Activated T-cell treated with anti-CD3 and anti-CD28 coated beads, Interleukin-2, amount 50 U/mL, for 1 hour (primary cell): ENCODE results near the gene ST13.
"Not testable (repeated sequence)": the region's sequence is repeated elsewhere in the genome, so short reads cannot be mapped to it uniquely, and the experiment has no call there.

Experiments
- DNase-seq: peaks from one replicate; pipeline ENCODE4 v3.0.0-alpha.2; 2020

ST13 gene

DNA sequence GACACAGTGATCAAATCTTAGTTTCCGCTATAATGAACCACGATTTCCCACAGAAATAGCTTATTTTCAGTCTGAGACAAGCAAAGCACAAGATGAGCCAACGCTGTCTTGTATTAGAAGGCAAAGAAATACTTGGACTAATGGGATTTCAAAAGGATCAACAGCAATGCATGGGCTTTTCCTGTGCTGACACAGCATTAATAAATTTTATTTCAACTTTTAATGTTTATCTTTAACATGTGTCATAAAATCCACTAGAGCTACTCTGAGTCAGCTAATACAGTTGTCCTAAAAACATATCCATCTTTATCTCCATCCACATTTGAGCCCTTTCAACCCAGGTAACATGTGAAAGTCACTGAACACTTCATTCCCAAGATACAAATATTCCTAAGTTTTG is 21.8 kb downstream of the ST13 start:
- no peak for DNase-seq

DNA sequence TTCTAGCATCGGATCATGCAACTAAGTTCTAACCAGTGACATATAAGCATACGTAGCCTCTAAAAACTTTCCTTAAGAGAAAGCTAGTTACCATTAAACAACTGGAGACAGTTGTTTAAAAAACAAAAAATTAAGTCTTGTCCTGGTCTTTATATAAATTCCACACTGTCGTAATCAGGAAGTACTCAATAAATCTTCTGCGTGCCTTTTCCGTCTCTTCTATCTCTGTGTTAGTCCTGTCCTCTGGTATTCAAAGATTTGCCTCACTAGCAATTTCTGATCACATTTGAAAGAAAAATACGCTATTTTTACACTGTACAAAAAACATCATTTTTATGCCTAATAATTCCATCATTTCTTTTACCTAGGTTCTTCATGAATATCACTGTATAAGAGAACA is 27.3 kb downstream of the ST13 start:
- no peak for DNase-seq

- DNase-seq: no peak
Observed at GRCh38 chr22:40826984-40827741, 29.3 kb downstream of the ST13 start.

DNA sequence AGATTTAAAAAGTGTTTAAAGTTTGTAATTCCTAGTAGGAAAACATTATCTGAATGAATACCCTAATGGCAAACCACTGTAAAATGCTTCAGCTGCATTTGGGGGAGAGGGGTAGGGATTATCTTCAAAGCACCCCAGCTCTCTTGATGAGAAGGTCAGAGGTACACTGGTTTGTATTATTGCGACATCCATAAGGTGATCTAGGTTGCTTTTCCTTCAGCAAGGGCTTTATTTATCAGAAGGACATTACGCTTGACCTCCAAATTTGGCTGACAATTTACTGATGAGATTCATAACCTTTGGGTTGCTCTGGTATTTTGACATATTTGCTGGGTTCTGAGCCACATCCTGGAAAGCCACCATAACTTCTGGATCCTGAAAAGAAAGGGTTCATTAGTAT is 30.1 kb downstream of the ST13 start:
- DNase-seq: not testable (repeated sequence)

GRCh38 chr22:40823426-40823825 is 33.0 kb downstream of the ST13 start:
- no peak for DNase-seq

DNA sequence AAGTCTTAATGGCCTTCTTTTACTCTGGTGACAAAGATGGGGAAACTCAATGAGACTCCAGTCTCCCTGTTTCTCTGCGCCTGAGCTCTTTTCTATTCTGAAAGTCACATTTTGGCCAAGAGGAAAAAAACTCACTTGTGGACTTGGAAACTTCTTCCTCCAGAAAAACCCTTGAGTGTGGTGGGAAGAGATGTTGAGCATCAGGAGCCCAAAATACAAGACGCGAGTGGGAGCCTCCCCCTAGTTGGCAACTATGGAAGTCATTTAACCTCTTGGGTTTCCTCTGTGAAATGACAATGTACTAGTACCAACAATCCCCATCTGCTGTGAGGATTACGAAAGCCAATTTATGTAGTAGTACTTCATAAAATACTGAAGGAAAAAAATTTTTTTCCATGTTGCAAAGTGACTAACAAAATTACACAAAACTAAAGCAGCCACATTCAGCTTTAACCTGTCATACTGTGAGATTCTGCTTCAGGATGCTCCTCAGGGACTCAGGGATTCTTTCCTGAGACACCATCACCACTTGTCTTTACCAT is 36.8 kb downstream of the ST13 start:
- no peak for DNase-seq

GRCh38 chr22:40818747-40819598 is 37.5 kb downstream of the ST13 start, which contains the start of gene SLC25A17:
Gene SLC25A17, minus strand, starts transcription at chr22:40819346. Its CDS starts 98 bp downstream, at chr22:40819248.
- DNase-seq: peak; percentile 91

DNA sequence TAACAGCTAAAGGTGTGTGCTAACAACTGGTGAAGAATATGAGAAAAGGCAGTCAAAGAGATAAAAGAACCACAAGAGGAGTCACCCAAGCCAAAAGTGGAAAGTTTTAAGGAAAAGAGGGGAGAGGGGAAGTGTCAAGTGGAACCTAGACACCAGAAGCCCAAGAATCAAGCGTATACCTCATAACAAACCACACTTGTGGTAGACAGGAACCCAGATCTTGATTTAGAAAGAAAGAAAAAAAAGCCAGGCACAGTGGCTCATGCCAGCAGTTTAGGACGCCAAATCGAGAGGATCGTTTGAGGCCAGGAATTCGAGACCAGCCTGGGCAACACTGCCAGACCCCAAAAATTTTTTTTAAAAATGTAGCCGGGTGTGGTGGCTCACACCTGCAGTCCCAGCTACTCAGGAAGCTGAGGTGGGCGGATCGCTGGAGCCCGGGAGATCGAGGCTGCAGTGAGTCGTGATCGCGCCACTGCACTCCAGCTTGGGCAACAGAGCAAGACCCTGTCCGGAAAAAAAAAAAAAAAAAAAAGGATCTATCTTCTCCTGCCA is 38.2 kb downstream of the ST13 start:
- DNase-seq: peak; percentile 30

DNA sequence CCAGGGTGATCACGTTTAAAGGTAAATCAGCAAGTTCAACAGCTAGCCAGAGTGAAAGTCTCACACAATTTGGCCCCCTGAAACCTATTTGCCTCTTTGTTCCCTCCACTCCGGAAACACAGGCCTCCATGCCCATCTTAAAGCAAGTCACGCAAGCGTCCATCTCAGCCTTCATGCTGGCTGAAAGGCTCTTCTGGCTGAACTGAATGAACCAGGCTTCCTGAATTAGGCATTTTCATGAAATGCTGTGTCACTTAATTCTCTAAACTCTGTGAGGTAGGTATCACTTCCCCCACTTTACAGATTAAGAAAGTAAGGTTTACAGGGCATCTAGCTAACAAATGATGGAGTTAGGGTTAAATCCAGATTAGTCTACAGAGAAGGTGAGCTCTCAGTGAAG is 38.7 kb downstream of the ST13 start:
- no peak for DNase-seq

DNA sequence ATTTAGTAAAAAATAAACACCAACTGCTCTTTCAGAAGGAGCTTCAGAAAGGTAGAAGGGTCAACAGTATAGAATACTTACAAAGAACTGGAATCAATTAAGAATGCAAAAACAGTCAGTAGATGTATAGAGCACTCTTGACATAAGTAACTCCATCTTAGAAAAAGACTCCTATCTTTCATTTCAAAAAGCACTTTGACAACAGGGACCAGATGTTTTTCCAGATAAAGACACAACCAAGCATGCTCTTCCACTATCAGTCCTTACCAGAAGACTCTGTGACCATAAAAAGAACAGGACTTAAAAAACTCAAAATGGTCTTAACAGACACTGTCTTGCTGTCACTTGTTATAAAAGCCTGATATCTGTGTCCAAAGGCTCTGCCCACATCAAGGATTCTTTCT is 42.5 kb downstream of the ST13 start:
- no peak for DNase-seq

- DNase-seq: no peak
Observed at GRCh38 chr22:40808018-40808841, 48.2 kb downstream of the ST13 start.

- no peak for DNase-seq
Observed at GRCh38 chr22:40806711-40807110, 49.7 kb downstream of the ST13 start.

DNA sequence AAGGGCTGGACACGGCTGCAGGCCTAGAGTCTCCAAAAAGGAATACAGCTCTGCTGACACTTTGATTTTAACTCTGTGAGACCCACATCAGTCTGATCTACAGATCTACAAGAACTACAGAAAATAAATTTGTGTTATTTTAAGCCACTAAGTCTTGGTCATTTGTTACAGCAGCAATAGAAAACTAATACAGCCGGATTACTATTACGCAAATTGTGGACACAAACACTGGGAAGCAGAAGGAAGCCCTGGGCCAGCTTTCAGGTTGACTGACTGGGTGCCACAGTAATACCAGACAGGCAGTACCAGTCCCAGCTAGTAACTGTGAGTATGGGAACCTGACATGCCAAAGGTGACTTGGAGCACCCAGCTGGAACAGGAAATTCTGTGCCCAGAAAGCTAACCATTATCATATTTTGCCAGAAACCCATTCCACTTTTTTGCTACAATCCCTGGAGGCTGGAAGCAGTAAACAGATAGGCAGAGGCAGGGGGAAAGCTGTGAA is 50.7 kb downstream of the ST13 start:
- DNase-seq: no peak

DNA sequence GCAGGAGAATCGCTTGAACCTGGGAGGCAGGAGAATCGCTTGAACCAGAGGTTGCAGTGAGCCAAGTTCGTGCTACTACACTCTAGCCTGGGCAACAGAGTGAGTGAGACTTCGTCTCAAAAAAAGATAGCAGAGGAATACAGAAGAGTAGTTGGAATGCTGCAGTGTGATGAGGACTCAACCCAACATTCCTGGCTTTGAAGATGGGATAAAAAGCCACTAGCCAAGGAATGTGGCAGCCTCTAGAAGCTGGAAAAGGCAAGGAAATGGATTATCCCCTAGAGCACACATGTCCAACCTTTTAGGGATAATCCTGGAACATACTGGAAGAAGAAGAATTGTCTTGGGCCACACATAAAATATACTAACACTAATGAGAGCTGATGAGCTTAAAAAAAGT is 51.2 kb downstream of the ST13 start:
- no peak for DNase-seq

GRCh38 chr22:40803321-40803720 is 53.1 kb downstream of the ST13 start:
- no peak for DNase-seq

- no peak for DNase-seq
Observed at GRCh38 chr22:40799008-40799407, 57.4 kb downstream of the ST13 start.

- no peak for DNase-seq
Observed at GRCh38 chr22:40797427-40797826, 59.0 kb downstream of the ST13 start.

- DNase-seq: no peak
Observed at GRCh38 chr22:40792451-40792850, 64.0 kb downstream of the ST13 start.

DNA sequence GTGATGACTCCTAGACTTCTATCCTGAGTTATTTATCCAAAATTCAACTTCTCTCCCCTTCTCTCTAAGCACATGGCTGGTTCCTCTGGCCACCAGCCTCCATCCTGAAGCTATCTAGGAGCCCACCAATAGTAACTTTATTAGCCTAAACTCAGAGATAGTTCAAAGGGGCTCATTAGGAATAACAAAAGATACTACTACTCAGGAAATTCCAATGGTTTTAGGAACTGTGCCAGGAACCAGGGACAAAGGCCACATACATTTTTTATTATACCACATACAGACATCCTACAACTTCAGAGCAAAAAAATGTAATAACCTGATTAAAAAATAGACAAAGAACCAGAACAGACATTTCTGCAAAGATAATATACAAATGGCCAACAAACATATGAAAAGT is 65.2 kb downstream of the ST13 start:
- no peak for DNase-seq

GRCh38 chr22:40789131-40789530 is 67.3 kb downstream of the ST13 start:
- no peak for DNase-seq

GRCh38 chr22:40782521-40782920 is 73.9 kb downstream of the ST13 start:
- DNase-seq: no peak

GRCh38 chr22:40781749-40782148 is 74.7 kb downstream of the ST13 start:
- DNase-seq: not testable (repeated sequence)
